ENCODE measurements around the gene GTPBP6. TPM values are rescaled to one million over a fixed set of nuclear protein-coding genes. Genes with fewer than 3 reads are reported as not detected.
"Not testable (repeated sequence)": the region's sequence is repeated elsewhere in the genome, so short reads cannot be mapped to it uniquely, and the experiment has no call there.

Gene GTPBP6
- total RNA-seq, 2 experiments from 2014 or later, result 54.5 to 60.2 TPM

DNA sequence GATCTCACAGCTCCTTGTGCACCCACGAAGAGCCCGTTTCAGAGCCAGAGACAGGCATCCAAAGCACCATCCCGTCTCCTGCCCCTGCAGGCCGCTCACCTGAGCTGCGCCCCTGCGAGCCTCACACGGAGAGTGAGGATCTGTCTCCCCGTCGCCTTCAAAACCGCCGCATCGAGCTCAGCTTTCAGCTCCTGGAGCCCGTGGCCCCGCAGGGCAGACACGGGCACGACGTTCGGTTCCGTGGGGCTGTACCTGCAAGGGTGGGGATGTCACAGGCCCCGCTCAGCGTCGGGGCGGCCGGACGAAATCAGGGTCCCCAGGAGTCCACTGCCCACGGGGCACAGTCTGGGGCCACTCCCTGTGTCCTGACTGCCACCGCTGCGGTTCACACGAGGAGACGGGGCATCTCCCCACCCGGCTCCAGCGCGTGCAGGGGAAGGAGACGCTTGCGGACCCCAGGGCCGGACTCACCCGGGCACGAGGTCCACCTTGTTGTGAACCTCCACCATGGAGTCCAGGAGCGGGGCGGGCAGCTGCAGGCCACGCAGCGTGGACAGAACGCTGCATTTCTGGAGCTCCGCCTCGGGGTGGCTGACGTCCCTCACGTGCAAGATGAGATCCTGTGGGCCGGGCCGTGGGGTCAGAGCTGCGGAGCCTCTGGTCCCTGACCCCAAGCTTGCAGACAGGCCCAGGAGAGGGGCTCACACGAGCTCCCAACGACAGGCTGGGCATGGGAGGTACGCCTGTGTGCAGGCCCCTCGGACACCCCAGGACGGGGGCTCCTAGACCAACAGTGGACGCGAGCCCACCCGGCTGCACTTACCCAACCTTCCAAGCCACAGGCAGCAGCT lies 11.1 kb downstream of the GTPBP6 start:
- no peak overlapping the region for H3K27ac Mint-ChIP-seq
- CTCF ChIA-PET, result no interaction called here
- H3K9me3 Mint-ChIP-seq (ENCODE audit: low read depth), result no peaks in the 10 kb centered on the region
- intact Hi-C loops (cut with DNase I, micrococcal nuclease), result no loop called here
- ATAC-seq (no peak), DNase-seq (peak; percentile 7)
- H3K4me1 Mint-ChIP-seq, result no peaks in the 10 kb centered on the region
- no peaks in the 10 kb centered on the region for H3K27me3 Mint-ChIP-seq
- POLR2A ChIA-PET, result no interaction called here
- H3K4me3 Mint-ChIP-seq, result no peak overlapping the region
- peaks cover 43% of the 10 kb centered on the region for H3K36me3 Mint-ChIP-seq (ENCODE audit: low read depth)

DNA sequence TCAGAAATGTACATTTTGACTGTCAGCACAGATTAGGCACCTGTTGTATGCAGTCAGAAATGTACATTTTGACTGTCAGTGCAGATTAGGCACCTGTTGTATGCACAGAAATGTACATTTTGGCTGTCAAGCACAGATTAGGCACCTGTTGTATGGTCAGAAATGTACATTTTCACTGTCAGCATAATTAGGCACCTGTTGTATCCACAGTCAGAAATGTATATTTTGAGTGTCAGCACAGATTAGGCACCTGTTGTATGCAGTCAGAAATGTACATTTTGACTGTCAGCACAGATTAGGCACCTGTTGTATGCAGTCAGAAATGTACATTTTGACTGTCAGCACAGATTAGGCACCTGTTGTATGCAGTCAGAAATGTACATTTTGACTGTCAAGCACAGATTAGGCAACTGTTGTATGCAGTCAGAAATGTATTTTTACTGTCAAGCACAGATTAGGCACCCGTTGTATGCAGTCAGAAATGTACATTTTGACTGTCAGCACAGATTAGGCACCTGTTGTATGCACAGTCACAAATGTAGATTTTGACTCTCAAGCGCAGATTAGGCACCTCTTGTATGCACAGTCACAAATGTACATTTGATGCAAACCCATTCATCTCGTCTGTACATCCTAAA lies 11.9 kb downstream of the GTPBP6 start:
- H3K4me3 Mint-ChIP-seq; DNase-seq; ATAC-seq; H3K27ac Mint-ChIP-seq; intact Hi-C loops (cut with DNase I, micrococcal nuclease); H3K4me1 Mint-ChIP-seq; POLR2A ChIA-PET; H3K9me3 Mint-ChIP-seq (ENCODE audit: low read depth); CTCF ChIA-PET; H3K27me3 Mint-ChIP-seq: not testable (repeated sequence)
- peaks cover 45% of the 10 kb centered on the region for H3K36me3 Mint-ChIP-seq (ENCODE audit: low read depth)

DNA sequence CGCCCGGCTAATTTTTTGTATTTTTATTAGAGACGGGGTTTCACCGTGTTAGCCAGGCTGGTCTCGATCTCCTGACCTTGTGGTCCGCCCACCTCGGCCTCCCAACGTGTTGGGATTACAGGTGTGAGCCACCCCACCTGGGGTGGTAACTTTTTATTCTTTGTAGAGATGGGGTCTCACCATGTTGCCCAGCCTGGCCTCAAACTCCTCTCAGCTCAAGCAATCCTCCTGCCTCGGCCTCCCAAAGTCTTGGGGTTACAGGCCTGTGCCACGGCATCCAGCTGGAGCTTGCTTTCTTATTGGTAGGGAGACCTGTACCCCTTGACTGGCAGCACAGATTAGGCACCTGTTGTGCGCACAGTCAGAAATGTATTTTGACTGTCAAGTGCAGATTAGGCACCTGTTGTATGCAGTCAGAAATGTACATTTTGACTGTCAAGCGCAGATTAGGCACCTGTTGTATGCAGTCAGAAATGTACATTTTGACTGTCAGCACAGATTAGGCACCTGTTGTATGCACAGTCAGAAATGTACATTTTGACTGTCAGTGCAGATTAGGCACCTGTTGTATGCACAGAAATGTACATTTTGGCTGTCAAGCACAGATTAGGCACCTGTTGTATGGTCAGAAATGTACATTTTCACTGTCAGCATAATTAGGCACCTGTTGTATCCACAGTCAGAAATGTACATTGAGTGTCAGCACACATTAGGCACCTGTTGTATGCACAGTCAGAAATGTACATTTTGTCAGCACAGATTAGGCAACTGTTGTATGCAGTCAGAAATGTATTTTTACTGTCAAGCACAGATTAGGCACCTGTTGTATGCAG lies 12.6 kb downstream of the GTPBP6 start:
- CTCF ChIA-PET; H3K27ac Mint-ChIP-seq; POLR2A ChIA-PET; H3K27me3 Mint-ChIP-seq; H3K4me3 Mint-ChIP-seq; H3K4me1 Mint-ChIP-seq; H3K9me3 Mint-ChIP-seq (ENCODE audit: low read depth); intact Hi-C loops (cut with DNase I, micrococcal nuclease): not testable (repeated sequence)
- H3K36me3 Mint-ChIP-seq (ENCODE audit: low read depth), result peaks cover 48% of the 10 kb centered on the region
- peak; percentile 22 for DNase-seq
- peak; percentile 12 for ATAC-seq

DNA sequence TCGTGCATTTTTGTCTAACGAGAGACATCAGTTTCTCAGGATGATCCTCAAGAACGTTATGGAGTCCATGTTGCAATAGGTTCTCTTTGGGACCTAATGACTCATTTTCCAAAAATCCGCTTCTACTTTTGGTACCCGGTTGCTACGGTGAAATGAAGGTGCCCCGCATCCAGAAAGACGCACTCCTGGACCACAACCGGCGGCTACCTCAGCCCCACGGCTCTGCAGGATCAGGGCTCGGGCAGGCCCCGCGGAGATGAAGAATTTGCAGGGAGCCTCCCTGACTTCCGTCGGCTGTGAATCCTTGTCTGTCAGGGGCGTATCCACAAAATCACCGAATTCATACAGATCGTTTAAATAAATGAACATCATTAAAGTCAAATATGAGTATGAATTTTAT lies 15.6 kb downstream of the GTPBP6 start:
- Mint-ChIP-seq H3K36me3 (ENCODE audit: low read depth) (peaks cover 53% of the 10 kb centered on the region), H3K4me3 (no peak overlapping the region), H3K27ac (no peak overlapping the region)

DNA sequence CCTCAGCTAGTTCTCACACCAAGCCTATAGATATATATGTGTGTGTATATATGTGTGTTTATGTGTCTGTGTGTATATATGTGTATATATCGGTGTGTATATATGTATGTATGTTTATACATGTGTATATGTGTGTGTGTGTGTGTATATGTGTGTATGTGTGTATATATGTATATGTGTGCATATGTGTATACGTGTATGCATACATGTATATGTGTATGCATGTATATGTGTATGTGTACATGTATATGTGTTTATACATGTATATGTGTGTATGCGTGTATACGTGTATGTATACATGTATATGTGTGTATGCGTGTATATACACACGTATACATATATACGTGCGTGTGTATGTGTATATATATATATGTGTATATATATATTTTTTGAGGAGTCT lies 18.3 kb downstream of the GTPBP6 start:
- no peak overlapping the region for H3K4me3 Mint-ChIP-seq
- ATAC-seq (no peak), DNase-seq (no peak)
- no peaks in the 10 kb centered on the region for H3K4me1 Mint-ChIP-seq
- intact Hi-C loops (cut with DNase I, micrococcal nuclease), result no loop called here
- CTCF ChIA-PET, result no interaction called here
- H3K27me3 Mint-ChIP-seq, result no peaks in the 10 kb centered on the region
- H3K36me3 Mint-ChIP-seq (ENCODE audit: low read depth), result peaks cover 51% of the 10 kb centered on the region
- POLR2A ChIA-PET, result no interaction called here
- no peak overlapping the region for H3K27ac Mint-ChIP-seq
- no peaks in the 10 kb centered on the region for H3K9me3 Mint-ChIP-seq (ENCODE audit: low read depth)

More for the DNA sequence above, 15.6 kb downstream of the GTPBP6 start:
- no peak for DNase-seq
- no peak for ATAC-seq
- CTCF ChIA-PET, result no interaction called here
- POLR2A ChIA-PET, result no interaction called here
- Mint-ChIP-seq H3K9me3 (ENCODE audit: low read depth) (no peaks in the 10 kb centered on the region), H3K27me3 (no peaks in the 10 kb centered on the region), H3K4me1 (no peaks in the 10 kb centered on the region)
- intact Hi-C loops (cut with DNase I, micrococcal nuclease), result no loop called here

DNA sequence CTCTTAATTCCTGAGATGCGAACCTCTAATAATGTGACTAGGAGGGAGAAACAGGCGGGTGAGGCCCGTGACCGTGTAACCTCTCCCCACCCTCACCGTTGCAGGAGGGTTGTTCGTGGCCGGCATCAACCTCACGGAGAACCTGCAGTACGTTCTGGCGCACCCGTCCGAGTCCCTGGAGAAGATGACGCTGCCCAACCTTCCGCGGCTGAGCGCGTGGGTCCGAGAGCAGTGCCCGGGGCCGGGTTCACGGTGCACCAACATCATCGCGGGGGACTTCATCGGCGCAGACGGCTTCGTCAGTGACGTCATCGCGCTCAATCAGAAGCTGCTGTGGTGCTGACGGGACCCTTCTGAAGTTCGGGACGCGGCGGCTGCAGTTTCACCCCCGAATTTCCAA lies 19.6 kb downstream of the GTPBP6 start:
- Mint-ChIP-seq H3K4me3 (no peak overlapping the region), H3K27ac (no peak overlapping the region), H3K9me3 (ENCODE audit: low read depth) (no peaks in the 10 kb centered on the region), H3K27me3 (no peaks in the 10 kb centered on the region), H3K36me3 (ENCODE audit: low read depth) (peaks cover 45% of the 10 kb centered on the region), H3K4me1 (no peaks in the 10 kb centered on the region)
- ChIA-PET CTCF (no interaction called here), POLR2A (no interaction called here)
- ATAC-seq (no peak), DNase-seq (peak; percentile 3)
- intact Hi-C loops (cut with DNase I, micrococcal nuclease), result no loop called here

DNA sequence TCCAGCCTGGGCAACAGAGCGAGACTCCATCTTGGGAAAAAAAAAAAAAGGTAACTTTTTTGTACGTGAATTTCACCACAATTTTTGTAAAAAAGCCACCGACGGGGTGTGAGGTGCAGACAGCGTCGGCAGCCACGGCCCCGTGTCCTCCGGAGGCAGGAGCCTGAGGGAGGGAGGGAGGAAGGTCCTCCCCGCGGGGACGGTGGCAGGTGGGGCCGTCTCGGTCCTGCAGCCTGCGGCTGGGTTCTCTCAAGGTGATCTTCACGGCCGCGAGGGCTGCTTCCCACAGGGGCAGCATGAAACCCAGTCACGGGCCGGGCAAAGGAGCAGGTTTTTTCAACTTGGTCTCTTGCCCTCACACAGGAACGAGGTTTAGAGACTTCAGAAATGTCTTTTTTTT lies 23.5 kb downstream of the GTPBP6 start:
- Mint-ChIP-seq H3K27me3 (no peaks in the 10 kb centered on the region), H3K4me1 (no peaks in the 10 kb centered on the region), H3K4me3 (no peak overlapping the region), H3K9me3 (ENCODE audit: low read depth) (no peaks in the 10 kb centered on the region), H3K27ac (no peak overlapping the region), H3K36me3 (ENCODE audit: low read depth) (peaks cover 48% of the 10 kb centered on the region)
- ATAC-seq, result no peak
- ChIA-PET POLR2A (no interaction called here), CTCF (no interaction called here)
- peak; percentile 3 for DNase-seq
- intact Hi-C loops (cut with DNase I, micrococcal nuclease), result no loop called here

DNA sequence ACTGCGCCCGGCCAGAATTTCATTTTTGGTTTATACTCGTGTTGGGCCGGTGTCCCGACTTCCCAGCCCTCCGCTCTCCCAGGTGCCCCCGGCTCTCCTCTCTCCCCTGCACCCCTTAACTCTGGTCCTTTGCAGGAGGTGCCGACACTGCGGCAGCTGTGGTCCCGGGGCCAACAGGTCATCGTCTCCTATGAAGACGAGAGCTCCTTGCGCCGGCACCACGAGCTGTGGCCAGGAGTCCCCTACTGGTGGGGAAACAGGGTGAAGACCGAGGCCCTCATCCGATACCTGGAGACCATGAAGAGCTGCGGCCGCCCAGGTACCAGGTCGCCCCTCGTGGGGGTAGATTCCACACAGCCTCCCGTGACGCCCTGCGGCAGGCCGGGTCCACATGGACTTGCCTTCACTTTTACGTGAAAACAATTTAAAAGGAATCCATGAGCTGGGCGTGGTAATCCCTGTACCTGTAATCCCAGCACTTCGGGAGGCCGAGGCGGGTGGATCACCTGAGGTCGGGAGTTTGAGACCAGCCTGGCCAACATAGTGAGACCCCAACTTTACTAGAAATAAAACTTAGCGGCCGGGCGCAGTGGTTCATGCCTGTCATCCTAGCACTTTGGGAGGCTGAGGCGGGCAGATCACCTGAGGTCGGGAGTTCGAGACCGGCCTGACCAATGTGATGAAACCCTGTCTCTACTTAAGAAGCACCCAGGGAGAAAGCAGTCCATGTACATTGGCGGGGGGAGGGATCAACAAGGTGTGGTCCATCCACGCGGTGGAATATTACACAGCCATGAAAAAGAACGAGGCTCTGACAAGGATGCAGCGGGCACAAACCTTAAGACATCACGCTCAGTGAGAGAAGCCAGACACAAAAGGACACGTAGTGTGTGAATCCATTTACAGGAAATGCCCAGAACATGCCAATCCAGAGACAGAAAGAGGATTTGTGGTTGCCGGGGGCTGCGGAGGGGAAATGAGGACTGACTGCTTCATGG lies 25.4 kb downstream of the GTPBP6 start:
- Mint-ChIP-seq H3K27ac (no peak overlapping the region), H3K36me3 (ENCODE audit: low read depth) (peaks cover 56% of the 10 kb centered on the region), H3K9me3 (ENCODE audit: low read depth) (no peaks in the 10 kb centered on the region), H3K4me3 (no peak overlapping the region), H3K4me1 (no peaks in the 10 kb centered on the region), H3K27me3 (no peaks in the 10 kb centered on the region)
- POLR2A ChIA-PET, result no interaction called here
- DNase-seq, result peak; percentile 4
- intact Hi-C loops (cut with DNase I, micrococcal nuclease), result no loop called here
- CTCF ChIA-PET, result no interaction called here
- ATAC-seq, result no peak

DNA sequence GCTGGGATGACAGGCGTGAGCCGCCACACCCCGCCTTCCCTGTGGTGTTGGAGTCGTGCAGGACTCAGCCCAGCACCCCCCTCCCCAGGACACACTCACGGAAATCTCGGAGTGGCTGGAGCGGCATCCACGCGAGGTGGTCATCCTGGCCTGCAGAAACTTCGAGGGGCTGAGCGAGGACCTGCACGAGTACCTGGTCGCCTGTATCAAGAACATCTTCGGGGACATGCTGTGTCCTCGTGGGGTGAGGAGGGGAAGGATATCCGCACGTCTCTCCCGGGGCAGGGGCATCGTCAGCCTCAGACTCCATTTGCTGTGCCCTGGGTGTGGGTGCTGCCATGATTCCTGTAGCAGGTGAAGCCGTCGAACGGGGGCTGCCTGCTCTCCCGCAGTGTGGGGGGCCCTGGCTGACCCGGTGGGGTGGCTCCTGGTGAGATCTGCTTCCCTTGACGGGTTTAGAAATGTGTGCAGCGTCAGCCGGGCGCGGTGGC lies 27.1 kb downstream of the GTPBP6 start:
- CTCF ChIA-PET, result no interaction called here
- no peak for ATAC-seq
- POLR2A ChIA-PET, result no interaction called here
- Mint-ChIP-seq H3K27ac (no peak overlapping the region), H3K4me1 (peaks cover 4% of the 10 kb centered on the region), H3K27me3 (no peaks in the 10 kb centered on the region), H3K36me3 (ENCODE audit: low read depth) (peaks cover 55% of the 10 kb centered on the region), H3K9me3 (ENCODE audit: low read depth) (no peaks in the 10 kb centered on the region), H3K4me3 (no peak overlapping the region)
- DNase-seq, result no peak
- intact Hi-C loops (cut with DNase I, micrococcal nuclease), result no loop called here

DNA sequence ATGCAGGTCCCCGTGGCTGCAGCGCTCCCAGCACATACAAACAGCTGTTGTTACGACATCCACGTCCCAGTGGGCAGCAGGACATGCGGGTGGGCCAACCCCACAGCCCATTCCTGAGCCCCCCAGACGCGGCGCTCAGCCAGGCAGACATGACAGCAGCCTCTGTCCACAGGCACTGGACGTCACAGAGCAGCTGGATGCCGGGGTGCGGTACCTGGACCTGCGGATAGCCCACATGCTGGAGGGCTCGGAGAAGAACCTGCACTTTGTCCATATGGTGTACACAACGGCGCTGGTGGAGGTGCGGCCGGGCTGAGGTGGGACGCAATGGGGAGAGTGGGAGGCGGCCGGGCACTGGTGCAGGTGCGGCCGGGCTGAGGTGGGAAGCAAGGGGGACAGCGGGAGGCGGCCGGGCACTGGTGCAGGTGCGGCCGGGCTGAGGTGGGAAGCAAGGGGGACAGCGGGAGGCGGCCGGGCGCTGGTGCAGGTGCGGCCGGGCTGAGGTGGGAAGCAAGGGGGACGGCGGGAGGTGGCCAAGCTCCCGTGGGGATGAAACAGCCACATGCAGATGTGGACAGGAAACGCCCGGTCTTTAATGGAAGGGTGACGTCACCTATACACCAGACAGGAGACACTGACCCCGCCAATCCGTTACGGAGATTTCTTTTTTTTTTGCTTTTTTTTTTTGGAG lies 28.0 kb downstream of the GTPBP6 start:
- CTCF ChIA-PET, result no interaction called here
- ATAC-seq, result no peak
- POLR2A ChIA-PET, result no interaction called here
- DNase-seq, result no peak
- intact Hi-C loops (cut with DNase I, micrococcal nuclease), result no loop called here
- no peaks in the 10 kb centered on the region for H3K9me3 Mint-ChIP-seq (ENCODE audit: low read depth)
- no peaks in the 10 kb centered on the region for H3K27me3 Mint-ChIP-seq
- H3K27ac Mint-ChIP-seq, result no peak overlapping the region
- peaks cover 57% of the 10 kb centered on the region for H3K36me3 Mint-ChIP-seq (ENCODE audit: low read depth)
- no peak overlapping the region for H3K4me3 Mint-ChIP-seq
- peaks cover 10% of the 10 kb centered on the region for H3K4me1 Mint-ChIP-seq

Measured in activated CD4-positive, alpha-beta T cell treated with anti-CD3 and anti-CD28 coated beads for 36 hours (primary cell).